Hepatocyte (in vitro differentiated cells): Measurements from ENCODE around the gene RBP4.

Experiments
- EZH2 ChIP-seq: fragments of 200-600 bp; sonication (generic); IDR thresholded peaks from 2 replicates; pipeline ENCODE4 v1.6.1; 2016; ENCODE audit warnings: antibody characterized with exemption, mild to moderate bottlenecking, borderline replicate concordance
- TF ChIP-seq, protein P1 (sequence below): fragments of 200-600 bp; sonication (generic); IDR thresholded peaks from 2 replicates; pipeline ENCODE4 v1.5.1; 2016; ENCODE audit warnings: antibody characterized with exemption, mild to moderate bottlenecking; ENCODE audit not compliant: poor library complexity

DNA sequence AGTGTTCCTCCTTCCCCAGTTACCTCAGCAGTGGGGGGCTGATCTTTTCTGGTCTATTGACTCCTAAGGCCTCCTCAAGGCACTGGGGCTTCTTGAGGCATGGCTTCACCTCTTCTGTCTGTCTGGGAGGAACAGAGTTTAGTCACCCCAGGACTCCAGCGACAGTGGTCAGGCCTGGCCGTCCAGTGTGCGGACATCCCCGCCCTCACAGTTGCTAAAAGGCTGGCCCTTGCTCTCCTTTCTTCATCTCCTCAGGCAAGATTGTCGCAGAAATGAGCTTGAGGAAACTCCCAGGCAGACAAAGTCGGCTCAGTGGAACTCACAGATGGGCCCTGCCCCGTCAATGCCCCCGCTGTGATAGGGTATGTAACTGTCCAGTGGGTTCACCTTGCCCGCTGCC, 41.5 kb downstream of the RBP4 start:
- TF ChIP-seq, protein P1, sequence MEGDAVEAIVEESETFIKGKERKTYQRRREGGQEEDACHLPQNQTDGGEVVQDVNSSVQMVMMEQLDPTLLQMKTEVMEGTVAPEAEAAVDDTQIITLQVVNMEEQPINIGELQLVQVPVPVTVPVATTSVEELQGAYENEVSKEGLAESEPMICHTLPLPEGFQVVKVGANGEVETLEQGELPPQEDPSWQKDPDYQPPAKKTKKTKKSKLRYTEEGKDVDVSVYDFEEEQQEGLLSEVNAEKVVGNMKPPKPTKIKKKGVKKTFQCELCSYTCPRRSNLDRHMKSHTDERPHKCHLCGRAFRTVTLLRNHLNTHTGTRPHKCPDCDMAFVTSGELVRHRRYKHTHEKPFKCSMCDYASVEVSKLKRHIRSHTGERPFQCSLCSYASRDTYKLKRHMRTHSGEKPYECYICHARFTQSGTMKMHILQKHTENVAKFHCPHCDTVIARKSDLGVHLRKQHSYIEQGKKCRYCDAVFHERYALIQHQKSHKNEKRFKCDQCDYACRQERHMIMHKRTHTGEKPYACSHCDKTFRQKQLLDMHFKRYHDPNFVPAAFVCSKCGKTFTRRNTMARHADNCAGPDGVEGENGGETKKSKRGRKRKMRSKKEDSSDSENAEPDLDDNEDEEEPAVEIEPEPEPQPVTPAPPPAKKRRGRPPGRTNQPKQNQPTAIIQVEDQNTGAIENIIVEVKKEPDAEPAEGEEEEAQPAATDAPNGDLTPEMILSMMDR: no peak
- TF ChIP-seq EZH2: no peak
